ENCODE data around the gene RADIL.

The RADIL gene

DNA sequence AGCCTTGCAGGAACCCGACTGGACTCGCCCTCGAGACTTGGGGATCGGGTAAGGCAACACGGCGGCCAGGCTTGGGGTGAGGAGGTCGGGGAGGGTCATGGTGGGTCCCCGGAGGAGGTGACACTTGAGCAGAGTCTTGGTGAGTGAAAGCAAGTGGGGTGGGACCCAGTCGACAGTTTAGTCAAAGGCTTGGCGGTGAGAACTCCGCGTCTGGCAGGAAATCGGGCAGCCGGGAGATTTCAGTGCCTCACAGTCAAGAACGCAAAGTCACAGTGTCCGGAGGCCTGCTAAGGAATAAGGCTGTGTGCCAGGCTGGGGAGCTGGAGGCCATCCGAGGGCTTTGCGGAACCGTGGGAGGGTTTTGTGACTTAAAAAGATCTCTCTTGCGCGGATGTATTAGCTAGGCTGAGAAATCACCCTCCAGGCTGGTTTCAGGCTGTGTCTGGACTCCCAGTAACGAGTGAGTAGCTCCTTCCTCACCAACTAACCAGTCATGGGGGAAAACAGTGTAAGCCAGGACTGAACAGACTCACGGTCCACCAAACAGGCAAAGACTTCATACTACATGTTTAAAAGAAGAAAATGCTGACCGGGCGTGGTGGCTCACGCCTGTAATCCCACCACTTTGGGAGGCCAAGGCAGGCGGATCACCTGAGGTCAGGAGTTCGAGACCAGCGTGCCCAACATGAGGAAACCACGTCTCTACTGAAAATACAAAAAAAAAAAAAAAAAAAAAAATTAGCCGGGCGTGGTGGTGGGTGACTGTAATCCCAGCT, 107.5 kb downstream of the RADIL start:
- TF ChIP-seq SIN3A (IDR thresholded peaks at IDR 0.05; ENCODE audit: borderline replicate concordance, insufficient read depth, low read length) (no peak), POLR2AphosphoS5 (IDR thresholded peaks at IDR 0.05; ENCODE audit: low read depth, low read length) (no peak), FOXP2 (optimal IDR thresholded peaks at IDR 0.05; ENCODE audit: borderline replicate concordance, extremely low read depth, extremely low read length, insufficient read depth) (no peak), TAF1 (IDR thresholded peaks at IDR 0.05; ENCODE audit: borderline replicate concordance, insufficient read depth, low read length) (no peak)
- TF ChIP-seq, protein P1, sequence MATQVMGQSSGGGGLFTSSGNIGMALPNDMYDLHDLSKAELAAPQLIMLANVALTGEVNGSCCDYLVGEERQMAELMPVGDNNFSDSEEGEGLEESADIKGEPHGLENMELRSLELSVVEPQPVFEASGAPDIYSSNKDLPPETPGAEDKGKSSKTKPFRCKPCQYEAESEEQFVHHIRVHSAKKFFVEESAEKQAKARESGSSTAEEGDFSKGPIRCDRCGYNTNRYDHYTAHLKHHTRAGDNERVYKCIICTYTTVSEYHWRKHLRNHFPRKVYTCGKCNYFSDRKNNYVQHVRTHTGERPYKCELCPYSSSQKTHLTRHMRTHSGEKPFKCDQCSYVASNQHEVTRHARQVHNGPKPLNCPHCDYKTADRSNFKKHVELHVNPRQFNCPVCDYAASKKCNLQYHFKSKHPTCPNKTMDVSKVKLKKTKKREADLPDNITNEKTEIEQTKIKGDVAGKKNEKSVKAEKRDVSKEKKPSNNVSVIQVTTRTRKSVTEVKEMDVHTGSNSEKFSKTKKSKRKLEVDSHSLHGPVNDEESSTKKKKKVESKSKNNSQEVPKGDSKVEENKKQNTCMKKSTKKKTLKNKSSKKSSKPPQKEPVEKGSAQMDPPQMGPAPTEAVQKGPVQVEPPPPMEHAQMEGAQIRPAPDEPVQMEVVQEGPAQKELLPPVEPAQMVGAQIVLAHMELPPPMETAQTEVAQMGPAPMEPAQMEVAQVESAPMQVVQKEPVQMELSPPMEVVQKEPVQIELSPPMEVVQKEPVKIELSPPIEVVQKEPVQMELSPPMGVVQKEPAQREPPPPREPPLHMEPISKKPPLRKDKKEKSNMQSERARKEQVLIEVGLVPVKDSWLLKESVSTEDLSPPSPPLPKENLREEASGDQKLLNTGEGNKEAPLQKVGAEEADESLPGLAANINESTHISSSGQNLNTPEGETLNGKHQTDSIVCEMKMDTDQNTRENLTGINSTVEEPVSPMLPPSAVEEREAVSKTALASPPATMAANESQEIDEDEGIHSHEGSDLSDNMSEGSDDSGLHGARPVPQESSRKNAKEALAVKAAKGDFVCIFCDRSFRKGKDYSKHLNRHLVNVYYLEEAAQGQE (IDR thresholded peaks at IDR 0.05; ENCODE audit: insufficient read depth in 1 of 2, low read depth in 2 of 2, low read length in 2 of 2) = no peak

DNA sequence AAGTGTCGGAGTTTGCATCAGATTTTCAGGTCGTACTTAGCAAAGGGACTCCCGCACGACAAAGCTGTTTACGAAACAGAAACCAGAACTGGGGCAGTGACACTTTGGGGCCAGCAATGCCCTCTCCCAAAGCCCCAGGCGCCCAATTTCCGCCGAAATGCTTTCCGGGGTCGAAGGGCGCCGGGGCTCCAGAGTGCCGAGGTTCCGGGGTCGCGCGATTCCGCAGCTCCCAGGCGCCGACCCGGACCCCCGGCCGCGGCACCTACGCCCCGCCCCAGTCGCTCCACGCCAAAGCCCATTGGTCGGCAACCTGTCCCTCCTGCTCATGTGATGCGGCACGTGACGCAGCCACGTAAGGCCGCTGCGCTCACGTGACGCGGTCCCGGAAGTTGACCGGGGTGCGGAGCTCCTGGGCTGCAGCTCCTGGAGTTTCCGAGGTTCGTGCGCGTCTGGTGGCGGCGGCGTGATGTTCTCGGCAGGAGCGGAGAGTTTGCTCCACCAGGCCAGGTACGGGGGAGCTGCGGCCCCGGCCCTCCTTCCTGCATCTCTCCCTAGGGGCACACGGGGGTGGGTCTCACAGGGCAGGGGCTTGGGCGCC, 108.2 kb downstream of the RADIL start, which contains the start of gene AP5Z1:
TSS of gene AP5Z1 (plus strand) at position 374 of the 598 bp plus-strand sequence. CDS start at position 467, 93 bp downstream.
- TF ChIP-seq POLR2AphosphoS5 (IDR thresholded peaks at IDR 0.05; ENCODE audit: low read depth, low read length) = peak; percentile 85; the same call in 1 of the 2 replicates
- TF ChIP-seq, protein P1 (IDR thresholded peaks at IDR 0.05; ENCODE audit: insufficient read depth in 1 of 2, low read depth in 2 of 2, low read length in 2 of 2) = no peak
- peak; percentile 91 for TF ChIP-seq FOXP2 (optimal IDR thresholded peaks at IDR 0.05; ENCODE audit: borderline replicate concordance, extremely low read depth, extremely low read length, insufficient read depth)
- peak; percentile 85; the same call in 1 of the 2 replicates for TF ChIP-seq SIN3A (IDR thresholded peaks at IDR 0.05; ENCODE audit: borderline replicate concordance, insufficient read depth, low read length)
- peak; percentile 87 for TF ChIP-seq TAF1 (IDR thresholded peaks at IDR 0.05; ENCODE audit: borderline replicate concordance, insufficient read depth, low read length)

DNA sequence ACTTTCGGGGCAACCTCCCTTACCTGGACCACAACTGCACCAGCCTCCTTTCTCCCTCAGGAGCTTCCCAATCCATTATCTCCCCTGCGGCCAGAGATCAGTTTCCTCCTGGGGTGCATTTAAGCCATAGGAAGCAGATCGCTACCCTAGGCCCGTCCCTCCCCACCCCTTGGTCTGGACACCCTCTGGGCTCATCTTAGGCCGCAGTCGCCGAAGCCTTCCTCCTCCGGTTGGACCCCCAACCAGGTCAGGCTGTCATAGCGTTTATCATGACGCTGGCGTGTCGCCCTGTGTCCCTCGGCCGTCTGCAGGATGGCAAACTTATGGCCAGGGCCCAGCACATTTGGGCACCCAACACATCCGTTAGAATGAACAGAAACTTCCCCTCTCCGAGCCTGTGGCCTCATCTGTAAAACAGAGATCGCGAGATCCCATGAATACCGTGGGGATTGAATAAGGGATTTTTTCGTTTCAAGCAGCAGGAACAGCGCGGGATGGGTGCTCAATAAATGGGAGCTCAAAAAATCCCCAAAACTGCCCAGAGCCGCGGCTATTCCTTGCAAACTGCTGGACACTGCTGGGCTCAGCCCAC, 108.8 kb downstream of the RADIL start:
- TF ChIP-seq POLR2AphosphoS5 (IDR thresholded peaks at IDR 0.05; ENCODE audit: low read depth, low read length) (no peak), TAF1 (IDR thresholded peaks at IDR 0.05; ENCODE audit: borderline replicate concordance, insufficient read depth, low read length) (no peak), SIN3A (IDR thresholded peaks at IDR 0.05; ENCODE audit: borderline replicate concordance, insufficient read depth, low read length) (no peak), FOXP2 (optimal IDR thresholded peaks at IDR 0.05; ENCODE audit: borderline replicate concordance, extremely low read depth, extremely low read length, insufficient read depth) (no peak)
- TF ChIP-seq, protein P1 (IDR thresholded peaks at IDR 0.05; ENCODE audit: insufficient read depth in 1 of 2, low read depth in 2 of 2, low read length in 2 of 2) = no peak

DNA sequence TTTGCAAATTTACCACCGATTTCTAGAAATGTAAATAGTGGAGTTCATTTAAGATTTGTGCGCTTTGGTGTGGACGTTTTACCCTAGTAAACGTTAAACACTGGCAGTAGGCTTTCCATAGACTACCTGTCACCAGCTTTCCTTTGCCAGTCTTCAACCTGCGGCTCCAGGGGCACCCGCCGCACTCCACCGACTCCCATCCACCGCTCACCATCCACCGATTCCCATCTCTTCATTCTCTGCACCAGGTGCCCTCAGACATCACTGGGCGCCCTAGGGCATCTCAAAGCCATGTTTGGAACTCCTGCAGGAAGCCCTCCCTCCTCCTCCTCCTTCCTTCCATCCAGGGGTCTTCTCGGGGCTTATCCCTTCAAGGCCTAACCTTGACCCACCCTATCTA, 109.5 kb downstream of the RADIL start:
- no peak for TF ChIP-seq POLR2AphosphoS5 (IDR thresholded peaks at IDR 0.05; ENCODE audit: low read depth, low read length)
- TF ChIP-seq TAF1 (IDR thresholded peaks at IDR 0.05; ENCODE audit: borderline replicate concordance, insufficient read depth, low read length) = no peak
- TF ChIP-seq, protein P1 (IDR thresholded peaks at IDR 0.05; ENCODE audit: insufficient read depth in 1 of 2, low read depth in 2 of 2, low read length in 2 of 2) = no peak
- TF ChIP-seq SIN3A (IDR thresholded peaks at IDR 0.05; ENCODE audit: borderline replicate concordance, insufficient read depth, low read length) = no peak
- TF ChIP-seq FOXP2 (optimal IDR thresholded peaks at IDR 0.05; ENCODE audit: borderline replicate concordance, extremely low read depth, extremely low read length, insufficient read depth) = no peak
